Omental fat pad (tissue), 4 donors: ENCODE measurements around the gene TNS1. TPM values are rescaled to one million over a fixed set of nuclear protein-coding genes. Genes with fewer than 3 reads are reported as not detected.

ENCODE experiments used
- ATAC-seq: fragments of 150-250 bp; one replicate; pipeline ENCODE4 v1.9.1; 2016; ENCODE audit warnings: mild to moderate bottlenecking, moderate library complexity; ENCODE audit not compliant: low FRiP score
- DNase-seq: peaks from one replicate; pipeline ENCODE4 v3.0.0-alpha.2; 2019; ENCODE audit warnings: low spot score
- total RNA-seq, 4 donors: library from RNA; depleted of rRNA; stranded (reverse); fragments of >200 nt; gene quantifications; one replicate each; pipeline ENCODE4 v1.1.0, GENCODE V29; 2016
- TF ChIP-seq, protein P1 (sequence below), 3 donors: fragments of 450-650 bp; IDR thresholded peaks; one replicate each; pipeline ENCODE4 v1.5.1; 2016 to 2017; ENCODE audit warnings: antibody characterized with exemption in 3 of 3, mild to moderate bottlenecking in 3 of 3, moderate library complexity in 2 of 3

TNS1 gene
- total RNA-seq, 4 donors from 2014 or later, result 135 to 453 (median 361) TPM

DNA sequence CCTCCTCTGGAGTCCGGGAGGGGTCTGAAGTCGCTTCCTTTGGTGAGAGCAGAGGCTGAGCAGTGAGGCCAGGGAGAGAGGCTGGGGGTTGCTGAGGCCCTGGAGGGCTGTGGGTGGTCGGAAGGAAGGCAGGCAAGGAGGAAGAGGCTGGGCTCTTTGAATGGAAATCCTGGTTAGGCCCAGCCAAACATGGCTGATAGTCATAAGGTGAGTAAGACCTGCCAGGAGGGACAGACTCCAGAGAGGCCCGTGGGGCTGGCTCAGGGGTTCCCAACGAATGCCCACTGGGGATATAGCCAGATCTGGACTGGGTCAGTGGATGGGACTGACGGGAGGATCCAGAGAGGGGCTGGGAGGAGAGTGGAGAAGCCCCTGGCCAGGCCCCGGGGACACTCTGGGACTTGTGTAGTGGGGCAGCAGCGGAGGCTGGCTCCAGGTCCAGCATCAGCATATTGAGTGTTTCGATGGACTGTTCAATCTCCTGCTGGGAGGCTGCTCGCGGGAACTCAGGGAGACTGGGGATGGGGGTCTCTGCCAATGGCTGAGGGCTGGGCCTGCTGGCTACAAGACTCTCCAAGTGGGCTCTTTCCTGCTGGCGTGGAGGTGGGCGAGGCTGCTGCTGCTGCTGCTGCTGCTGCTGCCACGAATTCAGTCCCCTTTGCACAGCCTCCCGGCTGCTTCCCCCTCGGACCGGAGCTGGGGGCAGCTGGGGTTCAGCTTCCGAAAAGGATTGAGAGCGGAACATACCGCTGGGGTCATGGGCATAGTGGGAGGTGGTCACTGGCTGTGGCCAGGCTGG lies 155.0 kb downstream of the TNS1 start:
- ATAC-seq (no peak), DNase-seq (no peak)
- TF ChIP-seq, protein P1, sequence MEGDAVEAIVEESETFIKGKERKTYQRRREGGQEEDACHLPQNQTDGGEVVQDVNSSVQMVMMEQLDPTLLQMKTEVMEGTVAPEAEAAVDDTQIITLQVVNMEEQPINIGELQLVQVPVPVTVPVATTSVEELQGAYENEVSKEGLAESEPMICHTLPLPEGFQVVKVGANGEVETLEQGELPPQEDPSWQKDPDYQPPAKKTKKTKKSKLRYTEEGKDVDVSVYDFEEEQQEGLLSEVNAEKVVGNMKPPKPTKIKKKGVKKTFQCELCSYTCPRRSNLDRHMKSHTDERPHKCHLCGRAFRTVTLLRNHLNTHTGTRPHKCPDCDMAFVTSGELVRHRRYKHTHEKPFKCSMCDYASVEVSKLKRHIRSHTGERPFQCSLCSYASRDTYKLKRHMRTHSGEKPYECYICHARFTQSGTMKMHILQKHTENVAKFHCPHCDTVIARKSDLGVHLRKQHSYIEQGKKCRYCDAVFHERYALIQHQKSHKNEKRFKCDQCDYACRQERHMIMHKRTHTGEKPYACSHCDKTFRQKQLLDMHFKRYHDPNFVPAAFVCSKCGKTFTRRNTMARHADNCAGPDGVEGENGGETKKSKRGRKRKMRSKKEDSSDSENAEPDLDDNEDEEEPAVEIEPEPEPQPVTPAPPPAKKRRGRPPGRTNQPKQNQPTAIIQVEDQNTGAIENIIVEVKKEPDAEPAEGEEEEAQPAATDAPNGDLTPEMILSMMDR (IDR thresholded peaks at IDR 0.05), result no peak

DNA sequence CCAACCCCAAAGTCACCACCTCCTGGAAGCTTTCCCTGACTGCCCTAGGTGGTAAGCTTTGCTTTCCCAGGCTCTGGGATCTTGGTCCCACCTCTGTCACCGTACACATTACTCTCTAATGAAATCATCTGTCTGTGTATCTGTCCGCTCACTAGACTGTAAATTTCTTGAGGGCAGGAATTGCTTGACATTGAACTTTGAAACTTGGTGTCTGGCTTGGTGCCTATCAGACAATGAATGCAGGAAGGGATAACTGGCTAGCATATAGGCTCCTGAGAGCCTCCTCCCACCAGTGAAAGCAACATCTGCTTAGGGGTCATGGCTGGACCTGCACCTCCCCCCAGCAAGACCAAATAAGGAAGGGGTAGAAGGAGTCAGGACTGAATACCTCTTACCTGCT lies 155.7 kb downstream of the TNS1 start:
- TF ChIP-seq, protein P1 (IDR thresholded peaks at IDR 0.05), result no peak
- ATAC-seq, result no peak
- DNase-seq, result no peak

DNA sequence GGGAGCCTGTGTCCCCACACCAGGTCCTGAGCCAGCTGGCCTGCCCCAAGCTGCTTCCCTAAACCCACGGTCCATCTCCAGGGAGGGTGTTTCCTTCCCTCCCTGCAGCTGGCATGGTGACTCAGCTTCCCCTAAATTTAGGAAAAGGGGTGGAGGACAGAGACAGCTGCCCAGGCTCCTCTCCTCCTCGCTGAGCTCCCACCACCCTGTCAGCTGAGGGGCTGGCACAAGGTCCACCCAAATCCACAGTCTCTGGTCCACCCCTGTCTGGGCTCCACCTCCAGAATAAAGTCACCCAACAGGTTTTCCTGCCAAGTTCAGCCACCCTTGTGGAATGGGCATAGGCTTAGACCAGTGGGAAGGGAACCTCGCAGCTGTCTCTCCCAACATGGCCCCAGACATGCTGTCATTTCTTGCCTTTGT lies 156.5 kb downstream of the TNS1 start:
- DNase-seq (no peak), ATAC-seq (no peak)
- TF ChIP-seq, protein P1 (IDR thresholded peaks at IDR 0.05), result no peak

DNA sequence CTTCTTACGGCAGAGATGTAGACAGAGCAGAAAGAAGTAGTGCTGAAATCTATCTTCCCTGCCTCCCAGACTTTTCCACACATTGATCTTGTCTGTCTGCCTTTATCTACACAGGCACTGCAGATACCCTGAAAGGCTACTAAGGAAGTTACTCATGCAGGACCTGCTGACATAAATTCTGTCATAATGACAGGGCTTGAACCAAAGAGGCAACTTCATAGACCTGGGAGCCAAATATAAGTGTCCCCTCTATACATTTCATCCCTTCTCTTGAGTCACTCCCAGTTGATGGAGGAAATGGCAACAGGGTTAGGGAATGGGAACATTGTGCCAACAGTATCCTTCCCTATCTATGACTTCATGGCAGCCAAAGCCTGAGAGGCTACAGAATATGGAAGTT lies 157.5 kb downstream of the TNS1 start:
- DNase-seq (no peak), ATAC-seq (no peak)
- TF ChIP-seq, protein P1 (IDR thresholded peaks at IDR 0.05), result no peak

DNA sequence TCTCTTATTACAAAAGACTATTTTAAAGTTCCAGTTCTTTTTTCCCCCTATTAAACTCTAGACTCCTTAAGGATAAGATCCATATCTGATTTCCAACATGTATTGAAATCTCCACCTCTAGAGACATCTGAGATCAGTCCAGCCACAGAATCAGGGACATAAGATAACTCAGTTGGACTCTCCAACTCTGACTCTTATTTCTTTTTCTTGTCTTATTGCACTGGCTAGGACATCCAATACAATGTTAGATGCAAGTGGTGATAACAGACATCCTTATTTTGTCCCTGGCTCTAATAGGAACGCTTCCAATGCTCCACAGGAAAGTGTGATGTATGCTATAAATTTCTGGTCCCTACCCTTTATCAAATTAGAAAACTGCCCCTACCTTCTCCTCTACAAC lies 158.1 kb downstream of the TNS1 start:
- DNase-seq (no peak), ATAC-seq (no peak)
- TF ChIP-seq, protein P1 (IDR thresholded peaks at IDR 0.05), result no peak

DNA sequence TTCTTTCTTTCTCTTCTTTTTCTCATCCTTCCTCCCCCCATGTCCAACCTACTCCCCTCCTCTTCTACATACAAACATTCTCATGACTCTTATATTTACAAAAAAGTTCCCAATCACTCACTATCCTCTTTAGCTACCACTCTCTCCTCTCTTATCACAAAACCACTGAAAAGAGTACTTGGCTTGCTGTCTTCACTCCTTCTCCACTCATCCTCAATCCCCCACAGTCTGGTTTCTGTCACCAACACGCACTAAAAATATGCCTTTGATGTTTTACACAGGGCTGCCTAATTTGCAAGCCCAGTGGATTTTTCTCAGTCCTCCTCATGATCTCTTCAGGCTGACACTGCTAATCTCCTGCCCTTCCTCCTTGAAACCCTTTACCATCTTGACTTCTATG lies 159.5 kb downstream of the TNS1 start:
- ATAC-seq (no peak), DNase-seq (no peak)
- TF ChIP-seq, protein P1 (IDR thresholded peaks at IDR 0.05), result no peak

DNA sequence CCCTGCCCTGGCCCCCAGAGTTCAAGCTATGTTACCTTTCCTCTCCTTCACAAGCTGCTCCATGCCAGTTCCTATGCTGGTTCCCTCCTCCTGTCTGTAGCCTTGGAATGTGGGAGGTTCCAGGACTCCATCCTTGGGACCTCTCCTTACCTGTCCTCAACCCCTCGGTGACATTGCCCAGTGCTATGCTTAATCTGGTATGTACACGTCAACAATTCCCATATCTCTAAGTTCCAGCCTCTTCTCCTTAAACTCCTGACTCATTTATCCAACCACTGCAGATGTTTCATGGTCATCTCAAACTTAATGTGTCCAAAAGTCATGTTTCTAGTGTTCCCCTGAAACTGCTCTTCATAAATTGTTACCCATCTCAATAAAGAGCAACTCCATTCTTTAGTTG lies 160.8 kb downstream of the TNS1 start:
- TF ChIP-seq, protein P1 (IDR thresholded peaks at IDR 0.05), result no peak

More for the DNA sequence above, 160.8 kb downstream of the TNS1 start:
- no peak for DNase-seq
- no peak for ATAC-seq
